Measurements from ENCODE around the gene ARID4B. TPM values are rescaled to one million over a fixed set of nuclear protein-coding genes. Genes with fewer than 3 reads are reported as not detected.
"Not testable (repeated sequence)": the region's sequence is repeated elsewhere in the genome, so short reads cannot be mapped to it uniquely, and the experiment has no call there.

Gene ARID4B
- total RNA-seq, 1 experiment from 2014 or later, result 34.6 TPM

DNA sequence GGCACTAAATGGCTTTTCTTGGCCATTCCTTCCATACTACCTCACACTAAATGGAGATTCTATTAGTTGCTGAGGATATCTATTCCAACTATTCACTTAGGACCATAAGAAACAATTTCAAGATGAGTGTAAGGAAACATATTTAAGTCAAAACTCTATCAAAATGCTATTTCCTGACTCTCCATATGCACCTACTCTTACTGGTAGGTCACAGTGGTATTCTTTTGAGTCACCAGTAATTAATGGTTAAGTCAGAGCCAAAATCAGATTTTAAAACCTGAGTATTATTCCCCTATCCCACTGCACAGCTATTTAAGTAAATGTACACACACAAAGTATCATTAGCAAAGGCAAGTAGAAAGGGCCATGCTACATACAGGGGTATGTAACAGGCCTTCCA is 50.3 kb downstream of the ARID4B start:
- H3K36me3 ChIP-seq, result no peaks in the 10 kb centered on the region
- no peak overlapping the region for H3K4me3 ChIP-seq
- H3K4me1 ChIP-seq, result no peaks in the 10 kb centered on the region
- no peak for DNase-seq
- no peaks in the 10 kb centered on the region for H3K27me3 ChIP-seq
- no peak overlapping the region for H3K27ac ChIP-seq
- no peaks in the 10 kb centered on the region for H3K9me3 ChIP-seq (replicated peaks)

- no peaks in the 10 kb centered on the region for H3K4me1 ChIP-seq
- H3K27me3 ChIP-seq, result no peaks in the 10 kb centered on the region
- no peaks in the 10 kb centered on the region for H3K36me3 ChIP-seq
- H3K27ac ChIP-seq, result no peak overlapping the region
- no peaks in the 10 kb centered on the region for H3K9me3 ChIP-seq (replicated peaks)
- no peak overlapping the region for H3K4me3 ChIP-seq
- DNase-seq, result no peak
Measured at GRCh38 chr1:235275836-235276235, 52.1 kb downstream of the ARID4B start.

DNA sequence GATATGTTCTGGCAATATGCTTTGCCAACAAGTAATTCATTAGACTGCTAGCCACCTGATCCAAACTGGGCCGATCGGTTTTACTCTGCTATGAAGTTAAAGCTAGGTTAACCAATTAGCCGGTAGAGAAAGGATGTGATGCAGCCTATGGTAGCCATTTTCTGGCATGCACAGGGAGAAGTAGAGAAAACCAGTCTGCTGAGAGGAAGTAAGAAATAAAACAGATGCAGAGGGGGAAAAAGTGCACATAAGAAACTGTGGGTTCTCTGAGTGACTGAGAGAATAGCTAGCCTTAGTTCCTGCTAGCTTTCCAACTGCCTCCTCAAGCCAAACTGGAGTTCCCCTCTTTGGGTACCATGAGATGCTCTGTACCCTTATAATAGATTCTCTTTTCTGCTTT is 52.8 kb downstream of the ARID4B start:
- Histone ChIP-seq H3K4me3 (no peak overlapping the region), H3K4me1 (no peaks in the 10 kb centered on the region), H3K36me3 (no peaks in the 10 kb centered on the region), H3K9me3 (replicated peaks) (no peaks in the 10 kb centered on the region), H3K27me3 (no peaks in the 10 kb centered on the region), H3K27ac (no peak overlapping the region)
- DNase-seq, result no peak

DNA sequence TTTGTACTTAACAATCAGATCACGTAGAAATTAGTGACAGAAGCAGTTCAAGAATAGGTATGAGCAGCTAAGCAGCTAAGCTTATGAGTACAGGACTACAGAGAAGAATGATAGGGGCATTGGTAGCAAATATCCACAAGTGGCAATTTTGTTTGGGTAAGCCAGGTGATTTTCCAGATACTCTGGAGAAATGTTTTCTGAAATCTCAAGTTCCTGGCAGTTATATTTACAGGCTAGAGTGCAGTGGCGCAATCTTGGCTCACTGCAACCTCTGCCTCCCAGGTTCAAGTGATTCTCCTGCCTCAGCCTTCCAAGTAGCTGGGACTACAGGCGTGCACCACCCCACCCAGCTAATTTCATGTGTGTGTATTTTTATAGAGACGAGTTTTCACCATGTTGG is 55.1 kb downstream of the ARID4B start:
- H3K36me3 ChIP-seq, result no peaks in the 10 kb centered on the region
- no peaks in the 10 kb centered on the region for H3K4me1 ChIP-seq
- no peak for DNase-seq
- no peak overlapping the region for H3K27ac ChIP-seq
- no peaks in the 10 kb centered on the region for H3K27me3 ChIP-seq
- no peak overlapping the region for H3K4me3 ChIP-seq
- H3K9me3 ChIP-seq (replicated peaks), result no peaks in the 10 kb centered on the region

- DNase-seq, result no peak
Measured at GRCh38 chr1:235270625-235271024, 57.4 kb downstream of the ARID4B start.

GRCh38 chr1:235269990-235270389 is 58.0 kb downstream of the ARID4B start:
- not testable (repeated sequence) for DNase-seq; H3K27ac ChIP-seq; H3K27me3 ChIP-seq; H3K36me3 ChIP-seq; H3K4me3 ChIP-seq; H3K4me1 ChIP-seq; H3K9me3 ChIP-seq (replicated peaks)

More at GRCh38 chr1:235270625-235271024, 57.4 kb downstream of the ARID4B start:
- no peaks in the 10 kb centered on the region for H3K4me1 ChIP-seq
- H3K27ac ChIP-seq, result no peak overlapping the region
- no peaks in the 10 kb centered on the region for H3K9me3 ChIP-seq (replicated peaks)
- H3K27me3 ChIP-seq, result no peaks in the 10 kb centered on the region
- no peaks in the 10 kb centered on the region for H3K36me3 ChIP-seq
- H3K4me3 ChIP-seq, result no peak overlapping the region

GRCh38 chr1:235268379-235269125 is 59.4 kb downstream of the ARID4B start:
- H3K27me3 ChIP-seq, result no peaks in the 10 kb centered on the region
- H3K4me3 ChIP-seq, result no peak overlapping the region
- no peaks in the 10 kb centered on the region for H3K9me3 ChIP-seq (replicated peaks)
- H3K27ac ChIP-seq, result no peak overlapping the region
- no peak for DNase-seq
- no peaks in the 10 kb centered on the region for H3K36me3 ChIP-seq
- H3K4me1 ChIP-seq, result no peaks in the 10 kb centered on the region

GRCh38 chr1:235266967-235267366 is 61.0 kb downstream of the ARID4B start:
- Histone ChIP-seq H3K27me3 (no peaks in the 10 kb centered on the region), H3K4me1 (no peaks in the 10 kb centered on the region), H3K27ac (no peak overlapping the region), H3K4me3 (no peak overlapping the region), H3K36me3 (no peaks in the 10 kb centered on the region), H3K9me3 (replicated peaks) (no peaks in the 10 kb centered on the region)
- DNase-seq, result no peak

GRCh38 chr1:235266325-235266724 is 61.7 kb downstream of the ARID4B start:
- H3K9me3 ChIP-seq (replicated peaks), result no peaks in the 10 kb centered on the region
- no peaks in the 10 kb centered on the region for H3K36me3 ChIP-seq
- H3K27me3 ChIP-seq, result no peaks in the 10 kb centered on the region
- H3K4me1 ChIP-seq, result no peaks in the 10 kb centered on the region
- H3K4me3 ChIP-seq, result no peak overlapping the region
- no peak for DNase-seq
- no peak overlapping the region for H3K27ac ChIP-seq

DNA sequence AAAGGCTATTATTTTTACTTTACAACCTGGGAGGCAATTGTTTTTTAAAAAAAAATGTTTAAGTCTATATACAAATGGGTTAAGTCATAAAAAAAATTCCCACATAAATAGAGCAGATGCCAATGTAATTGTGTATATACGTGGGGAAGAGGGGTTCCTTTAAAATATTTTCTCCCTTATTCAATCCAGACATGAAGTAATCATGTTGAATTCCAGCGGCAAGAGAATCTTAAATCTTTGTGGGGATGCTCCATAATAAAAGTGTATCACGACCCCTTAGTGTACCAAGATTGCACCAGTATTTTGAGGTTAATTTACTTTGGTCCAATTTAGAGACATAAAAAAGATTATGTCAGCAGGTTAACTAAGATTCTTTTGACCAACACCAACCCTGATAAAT is 62.1 kb downstream of the ARID4B start:
- H3K27me3 ChIP-seq, result no peaks in the 10 kb centered on the region
- H3K27ac ChIP-seq, result no peak overlapping the region
- H3K4me1 ChIP-seq, result no peaks in the 10 kb centered on the region
- H3K36me3 ChIP-seq, result no peaks in the 10 kb centered on the region
- DNase-seq, result no peak
- H3K4me3 ChIP-seq, result no peak overlapping the region
- H3K9me3 ChIP-seq (replicated peaks), result no peaks in the 10 kb centered on the region

- Histone ChIP-seq H3K4me3 (no peak overlapping the region), H3K27ac (no peak overlapping the region), H3K36me3 (no peaks in the 10 kb centered on the region), H3K9me3 (replicated peaks) (no peaks in the 10 kb centered on the region), H3K27me3 (no peaks in the 10 kb centered on the region), H3K4me1 (no peaks in the 10 kb centered on the region)
- no peak for DNase-seq
Measured at GRCh38 chr1:235264327-235264726, 63.7 kb downstream of the ARID4B start.

- no peaks in the 10 kb centered on the region for H3K27me3 ChIP-seq
- no peak for DNase-seq
- H3K27ac ChIP-seq, result no peak overlapping the region
- no peaks in the 10 kb centered on the region for H3K4me1 ChIP-seq
- H3K36me3 ChIP-seq, result peaks cover 3% of the 10 kb centered on the region; the same call in 1 of the 2 replicates
- no peak overlapping the region for H3K4me3 ChIP-seq
- no peaks in the 10 kb centered on the region for H3K9me3 ChIP-seq (replicated peaks)
Measured at GRCh38 chr1:235262539-235262938, 65.4 kb downstream of the ARID4B start.

GRCh38 chr1:235261243-235261642 is 66.7 kb downstream of the ARID4B start:
- Histone ChIP-seq H3K4me3 (no peak overlapping the region), H3K36me3 (peaks cover 3% of the 10 kb centered on the region; the same call in 1 of the 2 replicates), H3K4me1 (no peaks in the 10 kb centered on the region), H3K9me3 (replicated peaks) (no peaks in the 10 kb centered on the region), H3K27ac (no peak overlapping the region), H3K27me3 (no peaks in the 10 kb centered on the region)
- DNase-seq, result no peak

DNA sequence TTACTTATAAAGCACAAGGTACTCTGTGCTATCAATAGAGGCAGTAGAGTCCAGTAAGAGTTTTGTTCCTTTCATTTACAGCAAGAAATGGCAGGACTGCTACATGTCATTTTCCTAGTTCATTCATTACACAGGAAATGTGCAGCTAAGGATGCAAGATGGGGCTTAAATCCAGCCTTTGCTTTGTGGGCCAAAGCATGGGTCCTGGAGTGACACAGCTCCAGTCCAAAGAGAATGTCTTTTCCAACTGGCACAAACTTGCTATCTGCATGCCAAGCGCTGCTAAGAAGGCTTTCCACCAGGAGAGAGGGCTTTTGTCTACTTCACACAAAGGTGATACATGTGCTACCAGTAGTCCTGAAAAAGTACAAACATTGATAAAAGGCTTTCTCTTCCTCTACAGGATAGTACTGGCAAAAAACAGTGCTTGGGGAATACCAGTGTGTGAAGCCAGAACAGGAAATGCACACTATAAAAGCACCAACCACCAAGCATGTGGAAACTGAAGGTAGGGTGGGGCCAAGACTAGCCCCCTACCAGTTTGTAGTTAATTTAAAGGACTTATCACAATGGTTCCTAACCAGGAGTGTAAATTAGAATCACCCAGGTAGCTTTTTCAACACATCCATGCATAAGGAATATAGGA is 68.7 kb downstream of the ARID4B start:
- Histone ChIP-seq H3K4me3 (no peak overlapping the region), H3K9me3 (replicated peaks) (no peaks in the 10 kb centered on the region), H3K27ac (no peak overlapping the region), H3K4me1 (no peaks in the 10 kb centered on the region), H3K27me3 (no peaks in the 10 kb centered on the region), H3K36me3 (peaks cover 3% of the 10 kb centered on the region; the same call in 1 of the 2 replicates)
- DNase-seq, result no peak

- H3K4me3 ChIP-seq; H3K27me3 ChIP-seq; DNase-seq; H3K4me1 ChIP-seq; H3K9me3 ChIP-seq (replicated peaks); H3K36me3 ChIP-seq; H3K27ac ChIP-seq: not testable (repeated sequence)
Measured at GRCh38 chr1:235258068-235258467, 69.9 kb downstream of the ARID4B start.

- H3K4me3 ChIP-seq, result no peak overlapping the region
- DNase-seq, result no peak
- no peaks in the 10 kb centered on the region for H3K9me3 ChIP-seq (replicated peaks)
- no peaks in the 10 kb centered on the region for H3K4me1 ChIP-seq
- no peak overlapping the region for H3K27ac ChIP-seq
- H3K36me3 ChIP-seq, result peaks cover 3% of the 10 kb centered on the region; the same call in 1 of the 2 replicates
- H3K27me3 ChIP-seq, result no peaks in the 10 kb centered on the region
Measured at GRCh38 chr1:235254721-235255120, 73.3 kb downstream of the ARID4B start.
